Measurements from ENCODE around the gene PRODH.

GRCh38 chr22:18985780-18986179 lies 49.7 kb upstream of the PRODH start:
- TF ChIP-seq POLR2AphosphoS5 (IDR thresholded peaks at IDR 0.05; ENCODE audit: insufficient read depth, low read depth, low read length) (no peak), CTCF (IDR thresholded peaks at IDR 0.05; ENCODE audit: extremely low read depth in 1 of 2, insufficient read depth in 1 of 2, low read depth in 1 of 2, low read length in 2 of 2) (no peak), EZH2 (IDR thresholded peaks at IDR 0.05; ENCODE audit: borderline replicate concordance, low read depth, low read length, severe bottlenecking) (no peak), MYC (IDR thresholded peaks at IDR 0.05; ENCODE audit: low read depth, low read length) (no peak), POLR2A (IDR thresholded peaks at IDR 0.05; ENCODE audit: low read depth, low read length) (no peak), JUN (IDR thresholded peaks at IDR 0.05; ENCODE audit: borderline replicate concordance, insufficient read depth, insufficient read length, low read depth) (no peak), MAX (IDR thresholded peaks at IDR 0.05; ENCODE audit: insufficient read depth, insufficient read length) (no peak), GATA2 (IDR thresholded peaks at IDR 0.05; ENCODE audit: insufficient read depth, insufficient read length, low read depth, low read length) (no peak)

Data from endothelial cell of umbilical vein (primary cell).